IPS DF 19.7 (cell line): ENCODE measurements around the gene ZBTB20.

Experiments used
- DNase-seq: peaks from one replicate; pipeline ENCODE4 v3.0.0-alpha.2; 2013; ENCODE audit warnings: low read depth, low spot score

Gene ZBTB20

GRCh38 chr3:114333180-114333922 lies 813.7 kb downstream of the ZBTB20 start:
- DNase-seq, result no peak

GRCh38 chr3:114332342-114333179 lies 814.5 kb downstream of the ZBTB20 start:
- no peak for DNase-seq

- DNase-seq, result no peak
Measured at GRCh38 chr3:114331710-114332109, 815.4 kb downstream of the ZBTB20 start.

- no peak for DNase-seq
Measured at GRCh38 chr3:114331007-114331406, 816.1 kb downstream of the ZBTB20 start.

- DNase-seq, result no peak
Measured at GRCh38 chr3:114329823-114330222, 817.3 kb downstream of the ZBTB20 start.

- no peak for DNase-seq
Measured at GRCh38 chr3:114328345-114328744, 818.7 kb downstream of the ZBTB20 start.

- DNase-seq, result no peak
Measured at GRCh38 chr3:114327665-114328064, 819.4 kb downstream of the ZBTB20 start.

GRCh38 chr3:114323546-114324254 lies 823.4 kb downstream of the ZBTB20 start:
- no peak for DNase-seq

GRCh38 chr3:114320246-114320645 lies 826.8 kb downstream of the ZBTB20 start:
- DNase-seq, result no peak

- DNase-seq, result peak; percentile 79
Measured at GRCh38 chr3:114319453-114319852, 827.6 kb downstream of the ZBTB20 start.

- DNase-seq, result no peak
Measured at GRCh38 chr3:114318295-114318694, 828.8 kb downstream of the ZBTB20 start.

- no peak for DNase-seq
Measured at GRCh38 chr3:114314282-114314681, 832.8 kb downstream of the ZBTB20 start.

- no peak for DNase-seq
Measured at GRCh38 chr3:114313426-114313825, 833.7 kb downstream of the ZBTB20 start.

GRCh38 chr3:114310695-114311094 lies 836.4 kb downstream of the ZBTB20 start:
- DNase-seq, result no peak

GRCh38 chr3:114308830-114309229 lies 838.3 kb downstream of the ZBTB20 start:
- no peak for DNase-seq

GRCh38 chr3:114308377-114308776 lies 838.7 kb downstream of the ZBTB20 start:
- DNase-seq, result no peak

- no peak for DNase-seq
Measured at GRCh38 chr3:114307832-114308231, 839.3 kb downstream of the ZBTB20 start.

- no peak for DNase-seq
Measured at GRCh38 chr3:114307222-114307830, 839.8 kb downstream of the ZBTB20 start.

GRCh38 chr3:114299941-114300624 lies 847.0 kb downstream of the ZBTB20 start:
- no peak for DNase-seq

GRCh38 chr3:114299421-114299820 lies 847.7 kb downstream of the ZBTB20 start:
- no peak for DNase-seq

- no peak for DNase-seq
Measured at GRCh38 chr3:114295946-114296345, 851.1 kb downstream of the ZBTB20 start.
